Glomerular endothelial cell (primary cell): Measurements from ENCODE around the gene GALNT14. TPM values are rescaled to one million over a fixed set of nuclear protein-coding genes. Genes with fewer than 3 reads are reported as not detected.

Source experiments
- DNase-seq: peaks from one replicate; pipeline ENCODE4 v3.0.0-alpha.2; 2011; ENCODE audit warnings: low read depth, low spot score; ENCODE audit errors: extremely low read depth
- total RNA-seq: library from RNA; depleted of rRNA; stranded (reverse); fragments of >200 nt; gene quantifications from 2 replicates; pipeline ENCODE4 v1.2.3, GENCODE V29; 2015

Gene GALNT14
- total RNA-seq, 1 donor from 2014 or later: 17.0 TPM

DNA sequence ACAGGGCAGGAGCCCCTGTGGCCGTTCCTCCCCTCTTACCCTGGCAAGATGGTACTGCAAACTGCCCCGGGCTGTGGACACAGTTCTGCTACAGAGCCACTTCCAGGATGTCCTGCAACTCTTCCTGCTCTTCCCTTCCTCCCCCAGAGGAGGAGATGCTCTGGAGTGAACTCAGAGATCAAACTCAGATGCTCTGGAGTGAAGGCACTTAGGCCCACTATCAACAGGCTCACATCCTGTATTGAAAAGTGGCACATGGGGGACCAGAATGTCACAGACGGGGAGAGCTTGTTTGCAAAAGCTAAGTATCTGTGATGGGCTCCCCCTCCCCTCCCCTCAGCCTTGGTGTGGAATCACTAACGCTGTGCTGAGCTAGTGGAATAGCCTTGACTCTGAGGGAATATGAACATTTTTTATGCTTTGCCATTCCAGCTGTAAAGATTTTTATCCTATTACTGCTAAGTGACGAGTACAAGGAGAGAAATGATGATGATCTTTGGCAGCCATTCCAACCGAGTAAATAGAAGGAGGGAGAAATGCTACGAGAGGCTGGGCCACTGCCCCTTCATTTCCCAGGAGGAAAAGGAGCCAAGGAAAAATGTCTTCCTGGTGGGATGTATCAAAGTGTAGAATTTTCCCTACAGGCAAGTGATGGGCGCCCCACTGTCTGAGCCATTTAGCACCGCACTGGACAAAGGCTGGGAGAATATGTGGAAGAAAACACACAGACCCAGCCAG is 152.6 kb downstream of the GALNT14 start:
- DNase-seq: no peak

DNA sequence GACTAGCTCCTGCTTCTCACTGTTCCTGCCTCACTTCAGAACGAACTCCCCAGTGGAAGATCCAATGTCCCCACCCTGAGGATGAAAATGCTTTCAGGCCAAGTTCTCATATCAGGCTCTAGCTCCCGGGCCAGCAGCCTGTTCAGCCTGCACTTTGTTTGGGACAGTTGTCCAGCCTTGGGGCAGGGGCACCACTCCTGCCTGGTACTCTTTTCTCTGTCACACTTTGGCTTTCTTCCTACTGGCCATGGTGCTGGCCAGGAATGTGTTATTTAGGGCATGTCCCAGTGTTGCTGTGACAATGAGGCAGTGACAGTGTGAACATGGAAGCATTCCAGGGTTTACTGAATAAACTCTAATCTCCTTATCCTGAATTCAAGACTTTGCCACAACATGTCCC is 154.1 kb downstream of the GALNT14 start:
- no peak for DNase-seq

- no peak for DNase-seq
Observed at GRCh38 chr2:30981510-30981909, 156.7 kb downstream of the GALNT14 start.

- no peak for DNase-seq
Observed at GRCh38 chr2:30981096-30981495, 157.1 kb downstream of the GALNT14 start.

GRCh38 chr2:30979822-30980245 is 158.4 kb downstream of the GALNT14 start:
- no peak for DNase-seq

GRCh38 chr2:30978854-30979253 is 159.4 kb downstream of the GALNT14 start:
- no peak for DNase-seq

DNA sequence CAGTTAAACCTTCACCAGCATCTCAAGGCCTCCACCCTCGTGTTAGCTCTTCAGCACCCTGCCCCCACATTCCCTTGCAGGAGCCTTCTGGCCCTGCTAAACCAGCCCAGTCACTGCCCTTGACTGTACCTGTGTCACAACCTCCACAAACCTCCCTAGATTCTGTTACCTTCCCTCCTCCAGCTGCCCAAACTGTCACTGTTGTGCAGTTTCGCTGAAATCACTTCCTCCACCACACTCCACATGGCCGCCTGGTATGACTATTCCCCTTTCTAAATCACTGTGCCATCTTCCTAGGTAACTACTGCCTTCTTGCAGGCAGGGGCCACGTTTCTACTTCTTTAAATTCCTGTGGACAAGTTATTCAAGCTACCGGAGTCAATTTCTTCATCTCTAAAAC is 160.2 kb downstream of the GALNT14 start:
- no peak for DNase-seq

GRCh38 chr2:30975156-30975555 is 163.1 kb downstream of the GALNT14 start:
- DNase-seq: no peak

GRCh38 chr2:30974554-30974953 is 163.7 kb downstream of the GALNT14 start:
- DNase-seq: no peak

DNA sequence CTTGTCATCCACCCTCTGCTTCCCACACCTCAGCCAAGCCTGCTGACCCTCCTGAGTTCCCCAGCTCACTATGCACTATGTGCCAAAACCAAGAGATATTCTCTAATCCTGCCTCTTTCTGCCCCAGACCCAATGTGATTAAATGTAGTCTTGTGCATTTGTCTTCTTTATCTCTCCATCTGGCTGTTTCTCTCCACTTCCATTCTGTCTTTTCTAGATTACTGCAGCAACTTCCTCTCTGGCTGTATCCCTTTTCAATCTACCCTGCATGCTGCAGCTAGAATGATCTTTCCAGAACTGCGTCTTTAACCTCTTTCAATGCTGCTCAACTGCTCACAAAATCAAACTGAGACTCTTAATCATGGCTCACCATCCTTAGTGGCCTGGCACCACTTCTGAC is 164.1 kb downstream of the GALNT14 start:
- no peak for DNase-seq

GRCh38 chr2:30971231-30972025 is 166.8 kb downstream of the GALNT14 start:
- DNase-seq: no peak

GRCh38 chr2:30968660-30969397 is 169.4 kb downstream of the GALNT14 start:
- no peak for DNase-seq

GRCh38 chr2:30966786-30967185 is 171.5 kb downstream of the GALNT14 start:
- no peak for DNase-seq

- DNase-seq: no peak
Observed at GRCh38 chr2:30965022-30965531, 173.2 kb downstream of the GALNT14 start.

DNA sequence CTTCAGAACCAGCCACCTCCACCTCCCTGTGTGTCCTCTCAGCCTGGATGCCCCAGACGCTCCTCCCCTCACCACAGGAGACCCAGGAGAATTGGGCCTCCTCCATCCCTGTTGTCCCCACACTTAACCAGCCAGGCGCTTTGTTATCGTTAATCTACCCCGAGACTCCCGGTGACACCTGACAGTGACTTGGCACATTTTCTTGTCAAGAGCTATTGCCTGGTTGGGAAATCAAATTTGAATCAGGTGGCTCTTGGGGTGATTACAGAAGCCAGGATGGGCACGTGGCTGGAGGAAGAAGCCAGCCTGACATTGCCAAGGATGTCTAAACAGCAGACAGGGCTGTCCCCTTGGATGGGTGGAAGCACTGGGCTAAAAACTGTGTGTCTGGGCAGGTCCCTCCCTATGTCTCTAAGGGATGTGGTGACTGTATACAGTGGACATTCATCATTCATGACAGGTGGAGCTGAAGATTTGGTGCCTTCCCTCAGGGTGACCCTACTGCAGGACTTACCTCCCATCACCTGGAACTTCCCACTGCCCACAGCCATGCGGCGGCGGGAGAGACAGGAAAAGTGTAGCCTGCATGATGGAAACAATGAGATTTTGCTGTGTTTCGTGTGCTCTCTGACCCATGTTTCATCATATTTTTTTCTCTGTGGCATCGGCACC is 173.8 kb downstream of the GALNT14 start:
- DNase-seq: no peak

DNA sequence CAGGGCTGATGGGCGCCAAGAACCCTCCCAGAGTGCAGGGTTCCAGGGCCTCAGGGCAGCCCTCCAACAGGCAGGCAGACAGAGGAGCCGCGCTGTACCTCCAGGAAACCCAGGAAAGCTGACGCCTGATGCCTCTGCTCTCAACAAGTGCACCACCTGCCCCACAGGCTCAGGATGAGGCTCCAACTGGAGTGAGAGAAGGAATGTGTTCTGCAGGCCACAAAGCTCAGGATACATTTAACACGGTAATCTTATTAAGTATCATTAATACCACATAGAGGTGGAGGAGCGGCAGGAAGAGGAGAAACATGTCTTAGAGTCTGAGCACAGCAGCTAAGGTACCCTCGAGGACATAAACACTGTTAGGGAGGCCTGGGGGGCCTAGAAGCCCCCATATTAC is 175.1 kb downstream of the GALNT14 start:
- no peak for DNase-seq

- no peak for DNase-seq
Observed at GRCh38 chr2:30960213-30960612, 178.0 kb downstream of the GALNT14 start.

- DNase-seq: no peak
Observed at GRCh38 chr2:30959653-30960052, 178.6 kb downstream of the GALNT14 start.

GRCh38 chr2:30958918-30959265 is 179.3 kb downstream of the GALNT14 start:
- DNase-seq: no peak

DNA sequence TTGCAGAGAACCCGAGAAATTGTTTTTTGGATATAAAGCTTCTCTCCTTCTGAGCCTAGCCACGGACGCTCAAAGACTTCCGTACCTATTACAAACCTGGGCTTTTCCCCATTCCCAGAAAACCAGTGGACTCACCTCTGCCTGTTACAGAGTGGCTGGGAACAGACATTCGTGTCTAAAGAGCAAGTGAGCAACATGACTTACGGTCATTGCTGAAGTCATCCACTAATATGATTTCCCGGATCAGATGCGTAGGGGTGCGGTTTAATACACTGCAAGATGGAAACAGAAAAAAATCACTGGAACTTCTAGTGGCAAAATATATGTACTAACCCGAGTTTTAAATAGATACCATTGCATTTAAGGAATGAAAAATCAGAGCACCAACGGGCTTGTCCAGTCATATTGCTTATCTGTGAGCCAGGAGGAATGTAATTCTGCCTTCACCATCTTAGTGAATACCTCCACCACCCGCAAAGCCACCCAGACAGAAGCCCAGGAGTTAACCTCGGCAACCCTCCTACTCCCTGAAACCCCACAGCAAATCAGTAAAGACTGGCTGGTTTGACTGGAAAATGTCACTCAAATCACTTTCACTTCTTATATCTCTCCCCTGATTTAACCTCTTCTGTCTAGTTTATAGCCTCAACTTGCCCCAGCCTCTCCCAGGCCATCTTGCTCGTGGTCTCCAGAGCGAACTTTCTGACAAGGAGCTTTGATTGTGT is 179.9 kb downstream of the GALNT14 start:
- DNase-seq: no peak
